Activated T-cell treated with anti-CD3 and anti-CD28 coated beads, Interleukin-2, amount 50 U/mL, for 48 hours (primary cell): ENCODE results near the gene ABCG1.
A peak's percentile ranks its signal among the peaks of the same experiment; 100 is the strongest.

Experiments used
- DNase-seq, 2 experiments: peaks; one replicate each; pipeline ENCODE4 v3.0.0-alpha.2; 2020

ABCG1 gene

GRCh38 chr21:42336054-42336453 is 117.1 kb downstream of the ABCG1 start:
- peak; percentile 4 to 8 for DNase-seq

GRCh38 chr21:42337276-42337675 is 118.3 kb downstream of the ABCG1 start:
- no peak for DNase-seq

GRCh38 chr21:42337830-42338728 is 119.1 kb downstream of the ABCG1 start:
- DNase-seq, result peak; percentile 86 to 87

GRCh38 chr21:42338729-42339715 is 120.1 kb downstream of the ABCG1 start:
- peak; percentile 15 to 17 for DNase-seq

GRCh38 chr21:42340187-42341050 is 121.5 kb downstream of the ABCG1 start:
- peak; percentile 12 to 14 for DNase-seq

- DNase-seq, result peak; percentile 10 to 15
These were observed 123.0 kb downstream of the ABCG1 start for GRCh38 chr21:42341776-42342542.

- DNase-seq, result peak; percentile 10 to 12
These were observed 124.2 kb downstream of the ABCG1 start for GRCh38 chr21:42343101-42343500.

- peak; percentile 8 to 10 for DNase-seq
These were observed 124.6 kb downstream of the ABCG1 start for GRCh38 chr21:42343556-42343955.

GRCh38 chr21:42343963-42344510 is 125.1 kb downstream of the ABCG1 start:
- DNase-seq, result peak in 1 of 2 experiments; percentile 14

- DNase-seq, result peak in 1 of 2 experiments; percentile 8
These were observed 125.7 kb downstream of the ABCG1 start for GRCh38 chr21:42344631-42345030.

- DNase-seq, result peak in 1 of 2 experiments; percentile 7
These were observed 127.5 kb downstream of the ABCG1 start for GRCh38 chr21:42346441-42346840.
